Stomach (tissue), 9 donors: ENCODE data around the gene EFCAB12. TPM values are rescaled to one million over a fixed set of nuclear protein-coding genes. Genes with fewer than 3 reads are reported as not detected.

ENCODE experiments used
- DNase-seq, 2 donors: peaks; one replicate each; pipeline versions ENCODE4 v3.0.0 to v3.0.0-alpha.2; 2013 to 2019
- H3K27ac ChIP-seq, 5 donors: fragments of 200-600 bp in 4 of 5; sonication (generic) in 4 of 5; one replicate each; pipeline ENCODE4 v1.5.1; 2013 to 2019; ENCODE audit warnings: mild to moderate bottlenecking in 1 of 5, moderate library complexity in 1 of 5
- H3K27me3 ChIP-seq, 3 donors: fragments of 200-600 bp; sonication (generic); one replicate each; pipeline ENCODE4 v1.5.1; 2017 to 2019; ENCODE audit warnings: mixed run types in 1 of 3
- H3K36me3 ChIP-seq, 4 donors: fragments of 200-600 bp; sonication (generic); 1 replicate in 3 of 4; 2 replicates in 1 of 4; pipeline ENCODE4 v1.5.1; 2016 to 2019
- H3K4me1 ChIP-seq, 4 donors: fragments of 200-600 bp; sonication (generic); one replicate each; pipeline ENCODE4 v1.5.1; 2016 to 2019
- H3K4me3 ChIP-seq, 4 donors: fragments of 200-600 bp; sonication (generic) in 3 of 4; one replicate each; pipeline ENCODE4 v1.5.1; 2016 to 2019; ENCODE audit warnings: mild to moderate bottlenecking in 1 of 4
- H3K9me3 ChIP-seq, 4 donors: fragments of 200-600 bp; sonication (generic); one replicate each; pipeline ENCODE4 v1.5.1; 2016 to 2019
- EP300 ChIP-seq: sonication (generic); formaldehyde crosslinking; IDR thresholded peaks from one replicate; pipeline ENCODE4 v1.6.1; 2017; ENCODE audit warnings: antibody characterized with exemption
- POLR2A ChIP-seq, 4 donors: fragments of 450-650 bp; IDR thresholded peaks; one replicate each; pipeline ENCODE4 v1.6.1; 2016; ENCODE audit warnings: antibody characterized with exemption in 4 of 4, control low read depth in 2 of 4, mild to moderate bottlenecking in 1 of 4, moderate library complexity in 1 of 4
- POLR2AphosphoS5 ChIP-seq, 3 donors: sonication (generic); formaldehyde crosslinking; IDR thresholded peaks; one replicate each; pipeline ENCODE4 v1.6.1; 2016; ENCODE audit warnings: antibody characterized with exemption in 3 of 3
- WGBS, 5 donors: extraction: QIAGEN DNeasy Blood & Tissue Kit in 3 of 5; methylation state at CpG; one replicate each; pipeline versions ENCODE4 v1.1.5 to v1.1.7; 2013 to 2018; 5-methylcytosine and 5-hydroxymethylcytosine counted together
- intact Hi-C: fragments of 100-400 bp; cut with DNase I; formaldehyde crosslinking; loops from one replicate; pipeline ENCODE4 v1.15.1; 2023; ENCODE audit warnings: low total_unique reads
- polyA plus RNA-seq, 3 donors: library from polyadenylated mRNA; stranded (reverse); fragments of 200-250 nt; gene quantifications; one replicate each; pipeline ENCODE4 v1.2.3, GENCODE V29; 2013
- total RNA-seq, 5 donors: library from RNA; depleted of rRNA; stranded (reverse); fragments of >200 nt; gene quantifications; one replicate each; pipeline versions ENCODE4 v1.1.0 to v1.2.3, GENCODE V29; 2014 to 2016
- TF ChIP-seq, protein P1 (sequence below), 7 experiments: fragments of 450-650 bp in 4 of 7; fragments of 200-600 bp in 3 of 7; sonication (generic) in 3 of 7; IDR thresholded peaks; one replicate each; pipeline ENCODE4 v1.5.1; 2016 to 2019; ENCODE audit warnings: antibody characterized with exemption in 7 of 7, control low read depth in 2 of 7, mild to moderate bottlenecking in 1 of 7
- donor health status: healthy with polysubstance abuse.
- donor health status: Bipolar disorder and iron deficiency.
- donor health status: healthy.

Gene EFCAB12
- total and polyA plus RNA-seq, 8 donors = 0.33 to 4.0 (median 1.8) TPM; not detected in 2

DNA sequence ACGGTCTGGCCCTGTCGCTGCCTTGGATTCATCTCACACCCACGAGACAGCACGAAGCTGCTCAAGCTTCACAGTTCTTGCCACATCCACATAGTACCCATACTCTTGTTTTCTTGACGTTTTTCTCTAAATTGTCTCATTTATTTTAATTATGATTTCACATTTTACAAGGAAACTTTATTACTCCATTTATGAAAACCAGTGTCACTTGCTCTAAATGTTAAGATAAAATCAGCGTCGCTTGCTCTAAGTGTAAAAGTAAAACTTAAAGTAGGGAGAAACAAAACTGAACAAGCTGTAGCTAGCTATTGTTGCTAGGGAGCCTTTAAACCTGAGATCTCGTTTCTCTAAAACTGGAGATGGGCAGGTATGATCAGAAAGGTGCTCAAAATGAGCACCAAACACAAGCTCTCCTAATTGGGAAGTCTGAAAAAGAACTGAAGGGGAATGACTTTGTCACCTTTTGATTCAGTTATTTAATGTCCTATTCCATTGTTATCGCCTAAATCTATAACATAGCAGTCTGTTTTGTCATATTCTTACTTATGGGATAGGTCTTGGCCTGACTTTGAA is 12.3 kb upstream of the EFCAB12 start:
- intact Hi-C loops = no loop called here

DNA sequence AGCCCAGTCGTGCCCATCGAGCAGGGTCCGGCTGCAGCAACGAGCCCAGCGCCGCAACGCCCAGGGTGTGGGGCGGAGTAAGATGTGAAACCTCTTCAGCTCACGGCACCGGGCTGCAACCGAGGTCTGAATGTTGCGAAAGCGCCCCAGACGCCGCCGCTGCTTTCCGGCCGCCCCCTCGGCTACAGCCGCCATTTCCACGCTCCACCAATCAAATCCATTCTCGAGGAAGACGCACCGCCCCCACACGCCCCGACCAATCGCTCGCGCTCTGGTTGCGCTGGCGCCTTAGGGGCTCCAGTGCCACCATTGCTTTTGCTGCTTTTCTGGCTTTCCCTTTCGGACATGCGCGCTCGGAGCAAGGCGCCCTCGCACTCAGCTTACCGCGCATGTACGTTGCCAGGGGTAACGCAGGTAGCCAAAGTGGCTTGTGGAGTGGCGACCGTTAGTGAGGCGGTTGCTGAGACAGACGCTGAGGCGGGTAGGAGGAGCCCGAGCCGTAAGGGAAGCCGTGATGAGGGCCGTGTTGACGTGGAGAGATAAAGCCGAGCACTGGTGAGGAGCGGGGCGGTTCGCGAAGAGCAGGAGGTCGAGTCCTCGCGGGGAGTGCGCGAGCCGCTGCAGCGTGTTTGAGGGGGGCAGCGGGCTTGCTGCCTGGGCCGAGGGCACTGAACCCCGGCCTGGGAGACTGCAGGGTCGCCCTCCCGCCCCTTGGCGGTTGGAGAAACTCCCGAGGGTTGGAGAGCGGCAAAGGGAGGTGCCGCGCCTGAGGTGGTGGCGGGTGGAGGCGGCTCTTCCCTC is 11.6 kb upstream of the EFCAB12 start, which contains the start of the genes IFT122 and MBD4:
TSS of gene IFT122 (plus strand) at position 408 of the 801 bp plus-strand sequence. CDS start at position 515, 107 bp downstream.
TSS of gene MBD4 (minus strand) at position 132 of the 801 bp plus-strand sequence. CDS start at position 17, 115 bp downstream.
- Histone ChIP-seq H3K9me3 (no peaks in the 10 kb centered on the region), H3K36me3 (peaks cover 13 to 31% (median 27%) of the 10 kb centered on the region in 4 donors), H3K27me3 (no peaks in the 10 kb centered on the region), H3K27ac (peak within 1 kb of the TSS; percentile 89 to 96 (median 92)), H3K4me3 (peak within 1 kb of the TSS; percentile 74 to 91 (median 78)), H3K4me1 (peaks cover 50 to 88% (median 74%) of the 10 kb centered on the region in 4 donors)
- TF ChIP-seq, protein P1, sequence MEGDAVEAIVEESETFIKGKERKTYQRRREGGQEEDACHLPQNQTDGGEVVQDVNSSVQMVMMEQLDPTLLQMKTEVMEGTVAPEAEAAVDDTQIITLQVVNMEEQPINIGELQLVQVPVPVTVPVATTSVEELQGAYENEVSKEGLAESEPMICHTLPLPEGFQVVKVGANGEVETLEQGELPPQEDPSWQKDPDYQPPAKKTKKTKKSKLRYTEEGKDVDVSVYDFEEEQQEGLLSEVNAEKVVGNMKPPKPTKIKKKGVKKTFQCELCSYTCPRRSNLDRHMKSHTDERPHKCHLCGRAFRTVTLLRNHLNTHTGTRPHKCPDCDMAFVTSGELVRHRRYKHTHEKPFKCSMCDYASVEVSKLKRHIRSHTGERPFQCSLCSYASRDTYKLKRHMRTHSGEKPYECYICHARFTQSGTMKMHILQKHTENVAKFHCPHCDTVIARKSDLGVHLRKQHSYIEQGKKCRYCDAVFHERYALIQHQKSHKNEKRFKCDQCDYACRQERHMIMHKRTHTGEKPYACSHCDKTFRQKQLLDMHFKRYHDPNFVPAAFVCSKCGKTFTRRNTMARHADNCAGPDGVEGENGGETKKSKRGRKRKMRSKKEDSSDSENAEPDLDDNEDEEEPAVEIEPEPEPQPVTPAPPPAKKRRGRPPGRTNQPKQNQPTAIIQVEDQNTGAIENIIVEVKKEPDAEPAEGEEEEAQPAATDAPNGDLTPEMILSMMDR (IDR thresholded peaks at IDR 0.05) = no peak
- TF ChIP-seq POLR2AphosphoS5 (IDR thresholded peaks at IDR 0.05) = peak; percentile 55 to 89 (median 87)
- TF ChIP-seq POLR2A (IDR thresholded peaks at IDR 0.05) = peak in 2 of 4 donors; percentile 44 to 80
- intact Hi-C loops = no loop called here
- peak; percentile 97 to 99 for DNase-seq
- WGBS, 5 donors = 0% methylated on average over 55 to 75 of the region's 75 CpGs

More for the DNA sequence above, 12.3 kb upstream of the EFCAB12 start:
- H3K27me3 ChIP-seq = no peaks in the 10 kb centered on the region
- peak overlapping the region; percentile 74 to 91 (median 78) for H3K4me3 ChIP-seq
- H3K27ac ChIP-seq = peak overlapping the region; percentile 89 to 96 (median 92)
- TF ChIP-seq, protein P1 (IDR thresholded peaks at IDR 0.05) = no peak
- TF ChIP-seq EP300 (no peak), POLR2AphosphoS5 (IDR thresholded peaks at IDR 0.05) (no peak), POLR2A (IDR thresholded peaks at IDR 0.05) (no peak)
- H3K36me3 ChIP-seq = peaks cover 13 to 24% (median 22%) of the 10 kb centered on the region in 4 donors
- 4 to 6% (median 5%) methylated on average over 9 of the region's 9 CpGs for WGBS, 5 donors
- H3K9me3 ChIP-seq = no peaks in the 10 kb centered on the region
- peaks cover 49 to 88% (median 74%) of the 10 kb centered on the region in 4 donors for H3K4me1 ChIP-seq
- no peak for DNase-seq

DNA sequence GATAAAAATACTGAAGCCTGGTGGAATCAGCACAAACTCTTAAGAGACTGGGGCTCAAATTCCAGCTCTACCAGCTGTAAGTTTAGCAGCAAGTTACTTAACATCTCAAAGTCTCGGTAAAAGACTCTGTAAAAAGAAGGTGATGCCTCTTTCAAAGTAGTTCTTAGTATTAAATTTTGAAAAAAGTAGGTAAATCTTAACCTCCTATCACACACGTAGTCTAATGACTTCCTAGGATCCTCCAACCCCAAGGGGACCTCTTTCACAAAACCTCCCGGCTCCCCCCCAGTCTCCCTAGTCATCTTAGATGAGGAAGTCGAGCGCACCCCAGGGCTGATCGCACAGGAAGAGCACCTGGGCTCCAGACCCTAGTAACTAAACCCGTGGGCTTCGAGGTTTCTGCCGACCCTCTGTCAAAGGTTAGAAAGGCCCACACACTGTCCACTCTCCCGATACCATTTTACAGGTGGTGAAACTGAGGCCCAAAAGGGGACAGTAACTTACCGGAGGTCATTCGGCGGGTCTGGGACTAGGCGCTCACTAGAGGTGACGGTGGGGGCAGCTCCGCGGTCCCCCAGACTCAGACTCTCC is 10.9 kb upstream of the EFCAB12 start:
- no peaks in the 10 kb centered on the region for H3K27me3 ChIP-seq
- TF ChIP-seq POLR2A (IDR thresholded peaks at IDR 0.05) (no peak), EP300 (no peak)
- TF ChIP-seq, protein P1 (IDR thresholded peaks at IDR 0.05) = no peak
- peak overlapping the region; percentile 89 to 94 (median 92) for H3K27ac ChIP-seq
- peaks cover 55 to 88% (median 72%) of the 10 kb centered on the region in 4 donors for H3K4me1 ChIP-seq
- H3K4me3 ChIP-seq = peak overlapping the region; percentile 74 to 91 (median 78)
- peak; percentile 45 to 62 for DNase-seq
- no peaks in the 10 kb centered on the region for H3K9me3 ChIP-seq
- intact Hi-C loops = no loop called here
- WGBS, 5 donors = 0 to 1% (median 0%) methylated on average over 17 of the region's 17 CpGs
- peaks cover 13 to 34% (median 29%) of the 10 kb centered on the region in 4 donors for H3K36me3 ChIP-seq

DNA sequence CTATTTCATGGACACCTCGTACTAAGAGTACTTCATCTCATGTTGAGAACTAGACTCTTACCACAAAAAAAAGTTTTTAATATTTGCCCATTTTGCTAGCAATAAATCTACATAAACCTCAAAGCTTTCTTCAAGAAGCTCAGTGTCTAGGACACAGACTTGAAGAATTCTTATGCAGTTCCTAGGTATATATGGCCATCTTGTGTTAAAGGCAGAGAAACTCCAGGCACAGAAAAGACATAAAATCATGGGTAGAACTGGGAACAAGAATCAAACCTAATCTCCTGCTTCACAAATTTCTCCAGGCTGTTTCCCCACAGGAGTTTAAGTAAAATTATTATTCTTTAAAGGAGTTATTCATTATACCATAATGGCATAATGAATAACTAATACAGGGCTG is 6.9 kb upstream of the EFCAB12 start:
- intact Hi-C loops = no loop called here

More for the DNA sequence above, 6.9 kb upstream of the EFCAB12 start:
- Histone ChIP-seq H3K27ac (peak overlapping the region in 1 of 5 donors; percentile 15), H3K4me3 (no peak overlapping the region), H3K4me1 (peaks cover 23 to 60% (median 44%) of the 10 kb centered on the region in 4 donors), H3K36me3 (peaks cover 38 to 72% (median 68%) of the 10 kb centered on the region in 4 donors), H3K9me3 (no peaks in the 10 kb centered on the region), H3K27me3 (no peaks in the 10 kb centered on the region)
- no peak for DNase-seq
- TF ChIP-seq EP300 (no peak), POLR2A (IDR thresholded peaks at IDR 0.05) (no peak), POLR2AphosphoS5 (IDR thresholded peaks at IDR 0.05) (no peak)
- TF ChIP-seq, protein P1 (IDR thresholded peaks at IDR 0.05) = no peak
- 74 to 91% (median 79%) methylated on average over 1 of the region's 1 CpG for WGBS, 5 donors
